HEK293 (cell line): Measurements from ENCODE around the gene CEBPG.
A peak's percentile ranks its signal among the peaks of the same experiment; 100 is the strongest.

Source experiments
- CTCF ChIA-PET: fragments of 350-600 bp; formaldehyde crosslinking; extraction: SDS; loops from one replicate; lab custom pipeline; 2021; ENCODE audit warnings: antibody characterized with exemption; lab: Yijun Ruan, JAX
- POLR2A ChIA-PET: fragments of 300-600 bp; formaldehyde crosslinking; extraction: SDS; loops from one replicate; lab custom pipeline; 2020; ENCODE audit warnings: antibody characterized with exemption, inconsistent platforms; lab: Yijun Ruan, JAX
- H3K27ac ChIP-seq: fragments of 200-500 bp; sonication (Bioruptor generic); 2 replicates; pipeline ENCODE4 v1.5.1; 2014; ENCODE audit warnings: low read depth, low read length, control low read depth, inconsistent platforms; ENCODE audit errors: extremely low read depth
- H3K36me3 ChIP-seq, 2 experiments: fragments of 200-500 bp in 1 of 2; sonication (Bioruptor generic) in 1 of 2; 1 replicate in 1 of 2; 2 replicates in 1 of 2; pipeline ENCODE4 v1.5.1; 2014 to 2017; ENCODE audit warnings: inconsistent platforms in 2 of 2, low read length in 2 of 2; ENCODE audit not compliant: control insufficient read depth in 2 of 2, insufficient read depth in 1 of 2
- H3K4me1 ChIP-seq: fragments of 200-500 bp; sonication (Bioruptor generic); 2 replicates; pipeline ENCODE4 v1.5.1; 2014; ENCODE audit warnings: mild to moderate bottlenecking, low read length, inconsistent platforms; ENCODE audit not compliant: control insufficient read depth, insufficient read depth
- H3K4me3 ChIP-seq: 2 replicates; pipeline ENCODE4 v1.5.1; 2011; ENCODE audit warnings: low read depth, mild to moderate bottlenecking, control low read depth, low read length, moderate library complexity
- H3K9me3 ChIP-seq: fragments of 200-500 bp; sonication (Bioruptor generic); 2 replicates; pipeline ENCODE4 v1.5.1; 2014; ENCODE audit warnings: low read depth, low read length, inconsistent platforms; ENCODE audit not compliant: control insufficient read depth, insufficient read depth
- EGR2 ChIP-seq: fragments of 450-650 bp; formaldehyde crosslinking; IDR thresholded peaks from 2 replicates; pipeline ENCODE4 v1.5.1; 2016; ENCODE audit warnings: low read depth, missing biosample characterization, missing genetic modification characterization
- GFI1B ChIP-seq: fragments of 450-650 bp; formaldehyde crosslinking; IDR thresholded peaks from 2 replicates; pipeline ENCODE4 v1.5.1; 2016; ENCODE audit warnings: missing biosample characterization, missing genetic modification characterization
- SCRT1 ChIP-seq: fragments of 450-650 bp; formaldehyde crosslinking; IDR thresholded peaks from 2 replicates; pipeline ENCODE4 v1.5.1; 2016; ENCODE audit warnings: missing biosample characterization, missing genetic modification characterization, borderline replicate concordance
- TCF7L2 ChIP-seq: IDR thresholded peaks from 2 replicates; pipeline ENCODE4 v1.6.1; 2011; ENCODE audit warnings: low read depth, mild to moderate bottlenecking, inconsistent platforms, low read length, moderate library complexity, borderline replicate concordance
- ZBTB8A ChIP-seq: fragments of 450-650 bp; formaldehyde crosslinking; IDR thresholded peaks from 2 replicates; pipeline ENCODE4 v1.5.1; 2016; ENCODE audit warnings: missing biosample characterization, missing genetic modification characterization
- ZFHX2 ChIP-seq: fragments of 450-650 bp; formaldehyde crosslinking; conservative IDR thresholded peaks from 2 replicates; pipeline ENCODE4 v1.5.1; 2016; ENCODE audit warnings: missing biosample characterization, missing genetic modification characterization
- ZFP69B ChIP-seq: fragments of 450-650 bp; formaldehyde crosslinking; IDR thresholded peaks from 2 replicates; pipeline ENCODE4 v1.5.1; 2016; ENCODE audit warnings: missing biosample characterization, missing genetic modification characterization
- ZNF121 ChIP-seq: fragments of 450-650 bp; formaldehyde crosslinking; IDR thresholded peaks from 2 replicates; pipeline ENCODE4 v1.5.1; 2016; ENCODE audit warnings: missing biosample characterization, missing genetic modification characterization
- ZNF146 ChIP-seq: fragments of 450-650 bp; formaldehyde crosslinking; IDR thresholded peaks from 2 replicates; pipeline ENCODE4 v1.5.1; 2016; ENCODE audit warnings: missing biosample characterization, missing genetic modification characterization
- ZNF169 ChIP-seq: fragments of 450-650 bp; formaldehyde crosslinking; IDR thresholded peaks from 2 replicates; pipeline ENCODE4 v1.5.1; 2016; ENCODE audit warnings: missing biosample characterization, missing genetic modification characterization
- ZNF223 ChIP-seq: fragments of 450-650 bp; formaldehyde crosslinking; IDR thresholded peaks from 2 replicates; pipeline ENCODE4 v1.5.1; 2016; ENCODE audit warnings: missing biosample characterization, missing genetic modification characterization
- ZNF266 ChIP-seq: fragments of 450-650 bp; formaldehyde crosslinking; IDR thresholded peaks from 2 replicates; pipeline ENCODE4 v1.5.1; 2016; ENCODE audit warnings: missing biosample characterization, missing genetic modification characterization, low read depth
- ZNF341 ChIP-seq: fragments of 450-650 bp; formaldehyde crosslinking; IDR thresholded peaks from 2 replicates; pipeline ENCODE4; 2016; ENCODE audit warnings: low read depth, missing biosample characterization, missing genetic modification characterization
- ZNF404 ChIP-seq: fragments of 450-650 bp; formaldehyde crosslinking; IDR thresholded peaks from 2 replicates; pipeline ENCODE4 v1.5.1; 2017; ENCODE audit warnings: missing biosample characterization, missing genetic modification characterization
- ZNF473 ChIP-seq: fragments of 450-650 bp; formaldehyde crosslinking; IDR thresholded peaks from 2 replicates; pipeline ENCODE4 v1.5.1; 2017; ENCODE audit warnings: missing biosample characterization, missing genetic modification characterization
- ZNF561 ChIP-seq: fragments of 450-650 bp; IDR thresholded peaks from 2 replicates; pipeline ENCODE4 v1.5.1; 2018; ENCODE audit warnings: missing biosample characterization, missing genetic modification characterization, borderline replicate concordance
- ZNF621 ChIP-seq: fragments of 450-650 bp; formaldehyde crosslinking; IDR thresholded peaks from 2 replicates; pipeline ENCODE4 v1.5.1; 2017; ENCODE audit warnings: missing biosample characterization, missing genetic modification characterization
- ZNF677 ChIP-seq: fragments of 450-650 bp; IDR thresholded peaks from 2 replicates; pipeline ENCODE4 v1.5.0; 2018; ENCODE audit warnings: missing biosample characterization, mild to moderate bottlenecking, missing genetic modification characterization, moderate library complexity
- ZNF785 ChIP-seq: fragments of 450-650 bp; formaldehyde crosslinking; IDR thresholded peaks from 2 replicates; pipeline ENCODE4 v1.5.1; 2016; ENCODE audit warnings: missing biosample characterization, missing genetic modification characterization
- ZNF791 ChIP-seq: fragments of 450-650 bp; formaldehyde crosslinking; IDR thresholded peaks from 2 replicates; pipeline ENCODE4 v1.5.1; 2016; ENCODE audit warnings: missing biosample characterization, missing genetic modification characterization
- ZSCAN30 ChIP-seq: fragments of 450-650 bp; IDR thresholded peaks from 2 replicates; pipeline ENCODE4 v1.5.1; 2018; ENCODE audit warnings: missing biosample characterization, mild to moderate bottlenecking, missing genetic modification characterization, moderate library complexity
- ZSCAN4 ChIP-seq: fragments of 450-650 bp; formaldehyde crosslinking; IDR thresholded peaks from 2 replicates; pipeline ENCODE4 v1.5.1; 2017; ENCODE audit warnings: missing biosample characterization, missing genetic modification characterization
- TF ChIP-seq, protein P1 (sequence below): fragments of 450-650 bp; formaldehyde crosslinking; optimal IDR thresholded peaks from 2 replicates; pipeline ENCODE3; 2016; ENCODE audit warnings: missing biosample characterization, mild to moderate bottlenecking, missing genetic modification characterization

The CEBPG gene

GRCh38 chr19:33343859-33344572 lies 29.5 kb upstream of the CEBPG start (continued):
- TF ChIP-seq, protein P1, sequence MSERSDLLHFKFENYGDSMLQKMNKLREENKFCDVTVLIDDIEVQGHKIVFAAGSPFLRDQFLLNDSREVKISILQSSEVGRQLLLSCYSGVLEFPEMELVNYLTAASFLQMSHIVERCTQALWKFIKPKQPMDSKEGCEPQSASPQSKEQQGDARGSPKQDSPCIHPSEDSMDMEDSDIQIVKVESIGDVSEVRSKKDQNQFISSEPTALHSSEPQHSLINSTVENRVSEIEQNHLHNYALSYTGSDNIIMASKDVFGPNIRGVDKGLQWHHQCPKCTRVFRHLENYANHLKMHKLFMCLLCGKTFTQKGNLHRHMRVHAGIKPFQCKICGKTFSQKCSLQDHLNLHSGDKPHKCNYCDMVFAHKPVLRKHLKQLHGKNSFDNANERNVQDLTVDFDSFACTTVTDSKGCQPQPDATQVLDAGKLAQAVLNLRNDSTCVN (tag by site-specific recombination): no peak
- 0 out of 2 replicates have a peak, but pooled peaks have one; percentile 1 for TF ChIP-seq ZNF404 (tag by site-specific recombination)
- no peak for TF ChIP-seq SCRT1 (tag by site-specific recombination)
- no peak for TF ChIP-seq ZNF169 (tag by site-specific recombination)
- TF ChIP-seq EGR2 (tag by site-specific recombination): 0 out of 2 replicates have a peak, but pooled peaks have one; percentile 10
- TF ChIP-seq ZNF146: no peak
- no peak for TF ChIP-seq ZNF621 (tag by site-specific recombination)
- TF ChIP-seq ZSCAN30 (tag by site-specific recombination): no peak

- Histone ChIP-seq H3K4me1 (peaks cover 15% of the 10 kb centered on the region), H3K36me3 (no peaks in the 10 kb centered on the region), H3K4me3 (no peak overlapping the region), H3K9me3 (no peaks in the 10 kb centered on the region; the same call in 1 of the 2 replicates), H3K27ac (no peak overlapping the region)
- ChIA-PET CTCF (interaction anchor here (1.0 to 1.4 kb wide), 2 partner anchors 33 to 778 kb away, joined by 3 to 6 read pairs; no protein-coding TSS in a partner anchor), POLR2A (interaction anchor here (1.3 kb wide), 1 partner anchor 42 kb away, joined by 4 read pairs; the partner anchor contains the start of gene CEBPA)
- 0 out of 2 replicates have a peak, but pooled peaks have one; percentile 11 for TF ChIP-seq ZFP69B (tag by site-specific recombination)
- no peak for TF ChIP-seq ZNF677
- TF ChIP-seq GFI1B: no peak
- TF ChIP-seq ZSCAN4 (tag by site-specific recombination): peak; percentile 54; the same call in 1 of the 2 replicates
- TF ChIP-seq TCF7L2: no peak
- TF ChIP-seq ZNF266 (tag by site-specific recombination): no peak
- TF ChIP-seq ZNF791: 0 out of 2 replicates have a peak, but pooled peaks have one; percentile 10
- no peak for TF ChIP-seq ZNF473
Observed at GRCh38 chr19:33344573-33344925, 29.0 kb upstream of the CEBPG start.

GRCh38 chr19:33345163-33345562 lies 28.3 kb upstream of the CEBPG start:
- H3K4me3 ChIP-seq: no peak overlapping the region
- no peak overlapping the region for H3K27ac ChIP-seq
- TF ChIP-seq EGR2 (tag by site-specific recombination): peak; percentile 80
- peak; percentile 78 for TF ChIP-seq ZFHX2 (tag by site-specific recombination)
- TF ChIP-seq ZNF561: no peak
- peaks cover 16% of the 10 kb centered on the region for H3K4me1 ChIP-seq
- H3K36me3 ChIP-seq: no peaks in the 10 kb centered on the region
- H3K9me3 ChIP-seq: no peaks in the 10 kb centered on the region; the same call in 1 of the 2 replicates
- ChIA-PET CTCF (interaction anchor here (1.0 to 1.4 kb wide), 2 partner anchors 33 to 777 kb away, joined by 3 to 6 read pairs; no protein-coding TSS in a partner anchor), POLR2A (no interaction called here)

- Histone ChIP-seq H3K36me3 (no peaks in the 10 kb centered on the region), H3K27ac (no peak overlapping the region), H3K4me1 (peaks cover 21% of the 10 kb centered on the region), H3K4me3 (no peak overlapping the region), H3K9me3 (no peaks in the 10 kb centered on the region; the same call in 1 of the 2 replicates)
- ChIA-PET POLR2A (no interaction called here), CTCF (interaction anchor here (0.6 kb wide), 1 partner anchor 613 kb away, joined by 3 read pairs; no protein-coding TSS in a partner anchor)
- TF ChIP-seq ZNF785 (tag by site-specific recombination): no peak
- TF ChIP-seq ZNF341 (tag by site-specific recombination): peak; percentile 63
- no peak for TF ChIP-seq ZNF223 (tag by site-specific recombination)
- no peak for TF ChIP-seq ZBTB8A (tag by site-specific recombination)
- peak; percentile 75 for TF ChIP-seq ZNF121 (tag by site-specific recombination)
- TF ChIP-seq, all 188 proteins: peak for 2
Observed at GRCh38 chr19:33346665-33347064, 26.8 kb upstream of the CEBPG start.
